Measurements from ENCODE around the gene OR8D1. TPM values are rescaled to one million over a fixed set of nuclear protein-coding genes. Genes with fewer than 3 reads are reported as not detected.

OR8D1 gene
- total and polyA plus RNA-seq, 9 of the 15 experiments (the other 6 are each of a cell fraction or from before 2014, with no cell fraction given) = 0.08 to 0.55 TPM; not detected in 7

GRCh38 chr11:124276081-124276480, 37.7 kb downstream of the OR8D1 start (continued):
- TF ChIP-seq NR2C2 (CRISPR knock-in tag; IDR thresholded peaks at IDR 0.05) = no peak
- peak; percentile 63; the same call in 1 of the 2 replicates for TF ChIP-seq NR2C2 (tag; IDR thresholded peaks at IDR 0.05)
- no peak for TF ChIP-seq MCM3 (IDR thresholded peaks at IDR 0.05)
- peak; percentile 63 for TF ChIP-seq PRDM10 (IDR thresholded peaks at IDR 0.05; ENCODE audit: partially characterized antibody)
- no peak for TF ChIP-seq THRB (CRISPR knock-in tag; conservative IDR thresholded peaks at IDR 0.05)
- peak; percentile 81 for TF ChIP-seq MITF (IDR thresholded peaks at IDR 0.05)
- no peak for TF ChIP-seq E4F1 (CRISPR knock-in tag; IDR thresholded peaks at IDR 0.05; ENCODE audit: borderline replicate concordance)
- TF ChIP-seq TSC22D4 (tag; IDR thresholded peaks at IDR 0.05) = no peak
- no peak for TF ChIP-seq FOXO4 (CRISPR knock-in tag; IDR thresholded peaks at IDR 0.05)
- TF ChIP-seq ELF1 (tag; IDR thresholded peaks at IDR 0.05) = no peak
- TF ChIP-seq PRMT5 (CRISPR knock-in tag; IDR thresholded peaks at IDR 0.05) = no peak
- no peak for TF ChIP-seq AFF4 (CRISPR knock-in tag; IDR thresholded peaks at IDR 0.05)

Measured in K562 (cell line).